Measurements from ENCODE around the gene MID1.

The MID1 gene

GRCh38 chrX:10578527-10578926, 41.9 kb downstream of the MID1 start (continued):
- TF ChIP-seq ZBTB11 (tag by site-specific recombination; conservative IDR thresholded peaks at IDR 0.05; ENCODE audit: low read depth) (no peak), ZNF18 (tag by site-specific recombination; IDR thresholded peaks at IDR 0.05) (no peak)

GRCh38 chrX:10577853-10578252, 42.5 kb downstream of the MID1 start:
- Histone ChIP-seq H3K9me3 (ENCODE audit: control insufficient read depth, insufficient read depth, low read depth, low read length) (no peaks in the 10 kb centered on the region), H3K4me3 (ENCODE audit: low read depth, low read length) (no peak overlapping the region), H3K27ac (ENCODE audit: extremely low read depth, low read depth, low read length) (no peak overlapping the region), H3K36me3 (ENCODE audit: control insufficient read depth in 2 of 2, insufficient read depth in 1 of 2, low read length in 2 of 2) (no peaks in the 10 kb centered on the region), H3K4me1 (ENCODE audit: control insufficient read depth, insufficient read depth, low read length) (no peaks in the 10 kb centered on the region)
- ChIA-PET POLR2A (no interaction called here), CTCF (no interaction called here)
- no peak for TF ChIP-seq ZNF423 (tag by site-specific recombination; IDR thresholded peaks at IDR 0.05)
- no peak for TF ChIP-seq ZNF2 (tag by site-specific recombination; IDR thresholded peaks at IDR 0.05)
- no peak for TF ChIP-seq SETDB1 (IDR thresholded peaks at IDR 0.05; ENCODE audit: insufficient read length, low read length)
- no peak for TF ChIP-seq ZNF514 (tag by site-specific recombination; IDR thresholded peaks at IDR 0.05)
- peak; percentile 26; the same call in 1 of the 2 replicates for TF ChIP-seq TCF7L2 (IDR thresholded peaks at IDR 0.05; ENCODE audit: borderline replicate concordance, low read depth, low read length)
- no peak for TF ChIP-seq ZBTB21 (tag by site-specific recombination; IDR thresholded peaks at IDR 0.05)

GRCh38 chrX:10576777-10577447, 43.5 kb downstream of the MID1 start:
- ChIA-PET CTCF (no interaction called here), POLR2A (interaction anchor here (0.6 kb wide), 1 partner anchor 12 kb away, joined by 4 read pairs; no protein-coding TSS in a partner anchor)
- H3K4me1 ChIP-seq (ENCODE audit: control insufficient read depth, insufficient read depth, low read length): no peaks in the 10 kb centered on the region

More at GRCh38 chrX:10576777-10577447, 43.5 kb downstream of the MID1 start:
- H3K4me3 ChIP-seq (ENCODE audit: low read depth, low read length): no peak overlapping the region
- H3K27ac ChIP-seq (ENCODE audit: extremely low read depth, low read depth, low read length): no peak overlapping the region
- no peak for TF ChIP-seq GLIS2 (tag by site-specific recombination; IDR thresholded peaks at IDR 0.05)
- TF ChIP-seq TSHZ1 (tag by site-specific recombination; IDR thresholded peaks at IDR 0.05; ENCODE audit: borderline replicate concordance): no peak
- no peak for TF ChIP-seq ZNF501 (tag by site-specific recombination; IDR thresholded peaks at IDR 0.05)
- TF ChIP-seq ZNF555 (tag by site-specific recombination; conservative IDR thresholded peaks at IDR 0.05): no peak
- TF ChIP-seq ZNF223 (tag by site-specific recombination; IDR thresholded peaks at IDR 0.05): no peak
- no peak for TF ChIP-seq ZNF140 (tag by site-specific recombination; IDR thresholded peaks at IDR 0.05)
- no peak for TF ChIP-seq ZBTB17 (tag by site-specific recombination; IDR thresholded peaks at IDR 0.05)
- no peak for TF ChIP-seq SP2 (tag by site-specific recombination; IDR thresholded peaks at IDR 0.05)
- no peak for TF ChIP-seq BCL6B (tag by site-specific recombination; IDR thresholded peaks at IDR 0.05)
- TF ChIP-seq ZNF610 (tag by site-specific recombination; IDR thresholded peaks at IDR 0.05; ENCODE audit: borderline replicate concordance): no peak
- TF ChIP-seq KLF10 (tag by site-specific recombination; IDR thresholded peaks at IDR 0.05): no peak
- TF ChIP-seq ZNF48 (tag by site-specific recombination; IDR thresholded peaks at IDR 0.05): no peak
- no peak for TF ChIP-seq ZNF707 (tag by site-specific recombination; IDR thresholded peaks at IDR 0.05)
- TF ChIP-seq ZXDB (tag by site-specific recombination; IDR thresholded peaks at IDR 0.05): no peak
- no peak for TF ChIP-seq GLIS1 (tag by site-specific recombination; IDR thresholded peaks at IDR 0.05)
- no peaks in the 10 kb centered on the region for H3K9me3 ChIP-seq (ENCODE audit: control insufficient read depth, insufficient read depth, low read depth, low read length)
- no peaks in the 10 kb centered on the region for H3K36me3 ChIP-seq (ENCODE audit: control insufficient read depth in 2 of 2, insufficient read depth in 1 of 2, low read length in 2 of 2)
